ENCODE results near the gene INTS4. TPM values are rescaled to one million over a fixed set of nuclear protein-coding genes. Genes with fewer than 3 reads are reported as not detected.
"Not testable (repeated sequence)": the region's sequence is repeated elsewhere in the genome, so short reads cannot be mapped to it uniquely, and the experiment has no call there.

The INTS4 gene, protein sequence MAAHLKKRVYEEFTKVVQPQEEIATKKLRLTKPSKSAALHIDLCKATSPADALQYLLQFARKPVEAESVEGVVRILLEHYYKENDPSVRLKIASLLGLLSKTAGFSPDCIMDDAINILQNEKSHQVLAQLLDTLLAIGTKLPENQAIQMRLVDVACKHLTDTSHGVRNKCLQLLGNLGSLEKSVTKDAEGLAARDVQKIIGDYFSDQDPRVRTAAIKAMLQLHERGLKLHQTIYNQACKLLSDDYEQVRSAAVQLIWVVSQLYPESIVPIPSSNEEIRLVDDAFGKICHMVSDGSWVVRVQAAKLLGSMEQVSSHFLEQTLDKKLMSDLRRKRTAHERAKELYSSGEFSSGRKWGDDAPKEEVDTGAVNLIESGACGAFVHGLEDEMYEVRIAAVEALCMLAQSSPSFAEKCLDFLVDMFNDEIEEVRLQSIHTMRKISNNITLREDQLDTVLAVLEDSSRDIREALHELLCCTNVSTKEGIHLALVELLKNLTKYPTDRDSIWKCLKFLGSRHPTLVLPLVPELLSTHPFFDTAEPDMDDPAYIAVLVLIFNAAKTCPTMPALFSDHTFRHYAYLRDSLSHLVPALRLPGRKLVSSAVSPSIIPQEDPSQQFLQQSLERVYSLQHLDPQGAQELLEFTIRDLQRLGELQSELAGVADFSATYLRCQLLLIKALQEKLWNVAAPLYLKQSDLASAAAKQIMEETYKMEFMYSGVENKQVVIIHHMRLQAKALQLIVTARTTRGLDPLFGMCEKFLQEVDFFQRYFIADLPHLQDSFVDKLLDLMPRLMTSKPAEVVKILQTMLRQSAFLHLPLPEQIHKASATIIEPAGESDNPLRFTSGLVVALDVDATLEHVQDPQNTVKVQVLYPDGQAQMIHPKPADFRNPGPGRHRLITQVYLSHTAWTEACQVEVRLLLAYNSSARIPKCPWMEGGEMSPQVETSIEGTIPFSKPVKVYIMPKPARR
- 10 to 100 TPM; 67.2 to 85.1 TPM for total RNA-seq

DNA sequence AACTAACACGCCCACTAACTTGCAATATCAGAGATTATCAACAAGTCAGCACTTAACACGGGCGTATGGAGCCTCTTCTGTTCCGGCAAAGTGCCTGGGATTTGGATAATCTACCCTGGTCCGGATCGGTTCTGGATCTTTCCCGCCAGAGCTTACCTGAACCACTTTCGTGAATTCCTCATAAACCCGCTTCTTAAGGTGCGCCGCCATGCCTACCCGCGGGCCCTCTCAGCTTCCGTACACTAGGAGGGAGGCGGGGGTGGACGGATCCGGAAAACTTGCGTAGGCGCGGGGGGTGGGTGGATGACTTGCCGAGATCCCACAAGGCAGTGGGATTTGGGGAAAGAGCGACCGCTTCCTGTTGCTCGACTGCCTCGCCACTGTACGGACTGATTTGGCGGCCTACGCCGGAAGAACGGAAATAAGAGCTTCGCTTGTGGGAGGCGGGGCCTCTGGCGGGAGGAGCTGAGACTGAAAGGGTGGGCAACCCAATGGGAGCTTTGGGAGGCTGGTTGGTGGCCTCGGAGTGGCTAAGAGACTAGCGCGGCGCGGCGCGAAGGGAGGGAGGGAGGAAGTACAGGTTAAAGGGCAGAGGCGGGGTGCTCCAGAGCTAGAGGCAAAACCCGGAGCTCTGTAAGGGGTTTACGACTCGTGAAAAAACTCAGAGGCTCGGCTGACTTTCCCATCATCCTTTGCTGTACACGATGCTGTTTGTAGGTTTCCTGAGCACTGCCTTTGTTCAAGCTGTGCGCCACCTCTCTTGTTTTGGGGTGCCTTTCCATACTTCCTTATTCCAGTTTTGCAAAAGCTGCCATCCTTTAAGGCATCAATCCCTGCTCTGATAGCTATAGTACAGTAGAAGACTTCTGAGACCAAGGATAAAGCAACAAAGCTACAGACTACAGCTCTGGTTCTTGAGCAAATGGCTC is at the start of gene INTS4:
INTS4 (minus strand) TSS at position 235 of the 929 bp plus-strand sequence; CDS start at position 210, 25 bp downstream.
- DNase-seq (ENCODE audit: low spot score) (peak; percentile 99), ATAC-seq (peak; percentile 99 to 100)
- Mint-ChIP-seq H3K36me3 (peaks cover 5% of the 10 kb centered on the region), H3K27me3 (no peaks in the 10 kb centered on the region), H3K27ac (peak within 1 kb of the TSS; percentile 78 to 91), H3K9me3 (no peaks in the 10 kb centered on the region), H3K4me1 (ENCODE audit: low read depth in 2 of 2) (peaks cover 17 to 22% of the 10 kb centered on the region in 2 donors), H3K4me3 (peak within 1 kb of the TSS; percentile 80)

DNA sequence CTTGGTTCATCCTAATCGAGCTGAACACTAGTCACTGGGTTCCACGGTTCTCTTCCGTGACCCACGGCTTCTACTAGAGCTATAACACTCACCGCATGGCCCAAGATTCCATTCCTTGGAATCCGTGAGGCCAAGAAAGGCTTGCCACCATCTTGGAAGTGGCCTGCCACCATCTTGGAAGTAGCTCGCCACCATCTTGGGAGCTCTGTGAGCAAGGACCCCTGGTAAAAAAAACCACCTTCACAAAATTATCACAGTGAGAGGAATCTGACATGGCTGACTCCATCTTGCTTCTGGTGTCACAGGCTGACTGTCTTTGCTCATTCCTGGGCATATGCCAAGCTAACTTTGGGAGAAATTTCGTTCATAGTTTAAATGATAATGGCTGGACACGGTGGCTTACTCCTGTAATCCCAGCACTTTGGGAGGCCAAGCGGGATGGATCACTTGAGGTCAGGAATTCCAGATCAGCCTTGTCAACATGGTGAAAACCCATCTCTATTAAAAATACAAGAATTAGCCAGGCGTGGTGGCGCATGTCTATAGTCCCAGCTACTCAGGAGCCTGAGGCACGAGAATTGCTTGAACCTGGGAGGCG is 47.5 kb upstream of the INTS4 start:
- ATAC-seq = no peak
- peak overlapping the region in 1 of 2 donors; percentile 54 for H3K27ac Mint-ChIP-seq

DNA sequence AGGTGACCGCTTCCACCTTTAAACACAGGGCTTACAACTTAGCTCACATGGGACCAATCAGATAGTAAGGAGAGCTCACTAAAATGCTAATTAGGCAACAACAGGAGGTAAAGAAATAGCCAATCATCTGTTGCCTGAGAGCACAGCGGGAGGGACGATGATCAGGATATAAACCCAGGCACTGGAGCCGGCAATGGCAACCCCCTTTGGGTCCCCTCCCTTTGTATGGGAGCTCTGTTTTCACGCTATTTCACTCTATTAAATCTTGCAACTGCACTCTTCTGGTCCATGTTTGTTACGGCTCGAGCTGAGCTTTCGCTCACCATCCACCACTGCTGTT is 46.9 kb upstream of the INTS4 start:
- peaks cover 19 to 20% of the 10 kb centered on the region in 2 donors for H3K4me1 Mint-ChIP-seq (ENCODE audit: low read depth in 2 of 2)
- peak overlapping the region; percentile 14 for H3K4me3 Mint-ChIP-seq
- ATAC-seq; H3K36me3 Mint-ChIP-seq; H3K9me3 Mint-ChIP-seq; H3K27me3 Mint-ChIP-seq; DNase-seq (ENCODE audit: low spot score): not testable (repeated sequence)
- peak overlapping the region in 1 of 2 donors; percentile 54 for H3K27ac Mint-ChIP-seq

More for the DNA sequence above, 47.5 kb upstream of the INTS4 start:
- DNase-seq (ENCODE audit: low spot score) = no peak
- H3K4me3 Mint-ChIP-seq = peak overlapping the region; percentile 14
- H3K9me3 Mint-ChIP-seq = no peaks in the 10 kb centered on the region
- H3K36me3 Mint-ChIP-seq = no peaks in the 10 kb centered on the region
- H3K4me1 Mint-ChIP-seq (ENCODE audit: low read depth in 2 of 2) = peaks cover 20 to 22% of the 10 kb centered on the region in 2 donors
- no peaks in the 10 kb centered on the region for H3K27me3 Mint-ChIP-seq

DNA sequence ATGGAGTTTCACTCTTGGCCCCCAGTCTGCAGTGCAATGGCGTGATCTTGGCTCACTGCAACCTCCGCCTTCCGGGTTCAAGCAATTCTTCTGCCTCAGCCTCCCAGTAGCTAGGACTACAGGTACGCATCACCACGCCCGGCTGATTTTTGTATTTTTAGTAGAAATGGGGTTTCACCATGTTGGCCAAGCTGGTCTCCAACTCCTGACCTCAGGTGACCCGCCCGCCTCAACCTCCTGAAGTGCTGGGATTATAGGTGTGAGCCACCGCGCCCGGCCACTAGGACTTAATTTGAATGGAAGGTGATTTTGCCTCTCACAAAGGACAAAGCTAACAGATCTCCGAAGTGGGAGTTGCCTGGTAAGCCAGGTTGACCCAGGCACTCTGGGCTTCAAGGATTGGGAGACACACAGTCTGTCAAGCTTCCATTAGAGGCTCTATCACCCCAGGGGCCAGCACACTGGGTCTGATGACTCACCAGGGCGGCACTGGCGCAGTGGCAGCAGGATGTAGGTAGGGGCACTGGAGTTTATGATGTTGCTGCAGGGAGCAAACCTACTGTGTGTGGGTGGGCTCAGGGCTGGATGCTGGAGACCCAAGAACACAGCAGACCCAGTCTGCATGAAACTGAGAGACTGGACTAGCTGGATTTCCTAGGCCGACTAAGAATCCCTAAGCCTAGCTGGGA is 46.4 kb upstream of the INTS4 start:
- peaks cover 14 to 19% of the 10 kb centered on the region in 2 donors for H3K4me1 Mint-ChIP-seq (ENCODE audit: low read depth in 2 of 2)
- H3K36me3 Mint-ChIP-seq = no peaks in the 10 kb centered on the region
- peak overlapping the region; percentile 88 to 94 for H3K27ac Mint-ChIP-seq
- no peaks in the 10 kb centered on the region for H3K27me3 Mint-ChIP-seq
- peak in 1 of 2 donors; percentile 25 for ATAC-seq
- no peaks in the 10 kb centered on the region for H3K9me3 Mint-ChIP-seq
- DNase-seq (ENCODE audit: low spot score) = no peak
- peak overlapping the region; percentile 76 for H3K4me3 Mint-ChIP-seq

DNA sequence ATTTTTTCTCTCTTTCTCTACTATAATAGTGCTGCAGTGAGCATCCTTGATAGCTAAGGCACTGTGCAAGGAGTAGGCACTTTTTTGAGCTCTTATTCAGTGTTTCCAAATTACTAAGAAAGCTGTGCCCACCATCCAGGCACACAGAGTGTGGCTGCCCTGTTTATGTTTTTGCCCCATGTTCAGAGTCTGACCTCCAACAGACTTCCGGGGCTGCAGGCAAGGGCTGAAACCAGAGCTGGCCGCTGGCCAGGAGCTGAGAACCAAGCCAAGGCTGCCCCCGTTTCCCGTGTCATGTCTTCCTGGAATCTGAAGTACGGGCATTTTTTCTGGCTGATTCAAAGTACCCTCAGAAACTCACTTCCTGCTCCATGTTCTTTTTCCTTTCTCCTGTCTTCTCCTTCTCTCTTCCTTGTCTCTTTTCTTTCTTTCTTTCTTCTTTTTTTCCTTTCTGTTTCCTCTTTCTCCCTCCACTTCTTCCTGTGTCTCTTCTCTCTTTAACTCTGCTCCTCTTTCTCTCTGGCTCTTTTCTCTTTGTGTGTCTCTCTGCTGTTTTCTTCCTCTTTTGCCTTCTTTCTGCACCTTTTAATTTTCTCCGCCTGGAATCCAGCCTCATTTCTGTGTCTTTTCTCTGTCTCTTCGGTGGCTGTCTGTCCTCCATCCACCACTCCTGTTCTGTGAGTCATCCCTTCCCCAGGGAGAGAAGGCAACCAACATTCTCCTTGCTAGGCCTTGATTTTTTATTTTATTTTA is 45.6 kb upstream of the INTS4 start:
- peak overlapping the region; percentile 76 for H3K4me3 Mint-ChIP-seq
- no peaks in the 10 kb centered on the region for H3K27me3 Mint-ChIP-seq
- peak; percentile 77 to 78 for ATAC-seq
- H3K36me3 Mint-ChIP-seq = no peaks in the 10 kb centered on the region
- H3K9me3 Mint-ChIP-seq = no peaks in the 10 kb centered on the region
- peaks cover 11 to 19% of the 10 kb centered on the region in 2 donors for H3K4me1 Mint-ChIP-seq (ENCODE audit: low read depth in 2 of 2)
- peak; percentile 71 for DNase-seq (ENCODE audit: low spot score)
- H3K27ac Mint-ChIP-seq = peak overlapping the region; percentile 88 to 94

DNA sequence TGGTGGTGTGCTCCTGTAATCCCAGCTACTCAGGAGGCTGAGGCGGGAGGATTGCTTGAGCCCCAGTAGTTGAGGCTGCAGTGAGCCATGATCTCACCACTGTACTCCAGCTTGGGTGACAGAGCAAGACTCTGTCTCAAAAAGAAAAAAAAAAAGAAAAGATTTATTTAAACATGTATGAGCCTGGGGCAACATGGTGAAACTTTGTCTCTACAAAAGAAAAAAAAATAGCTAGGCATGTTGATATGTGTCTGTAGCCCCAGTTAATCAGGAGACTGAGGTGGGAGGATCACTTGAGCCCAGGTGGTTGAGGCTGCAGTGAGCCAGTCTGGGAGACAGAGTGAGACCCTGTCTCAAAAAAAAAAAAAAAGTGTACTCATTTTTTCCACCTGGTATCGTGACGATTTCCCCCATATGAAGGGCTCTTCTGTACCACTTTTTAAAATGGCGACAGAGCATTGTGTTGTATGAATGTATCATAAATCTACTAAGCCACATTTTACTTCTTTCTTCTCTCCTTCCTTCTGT is 45.0 kb upstream of the INTS4 start:
- H3K9me3 Mint-ChIP-seq = no peaks in the 10 kb centered on the region
- no peaks in the 10 kb centered on the region for H3K36me3 Mint-ChIP-seq
- no peak for ATAC-seq
- H3K27me3 Mint-ChIP-seq = no peaks in the 10 kb centered on the region
- peaks cover 11 to 19% of the 10 kb centered on the region in 2 donors for H3K4me1 Mint-ChIP-seq (ENCODE audit: low read depth in 2 of 2)
- peak overlapping the region; percentile 76 for H3K4me3 Mint-ChIP-seq
- DNase-seq (ENCODE audit: low spot score) = no peak
- H3K27ac Mint-ChIP-seq = peak overlapping the region; percentile 88 to 94

DNA sequence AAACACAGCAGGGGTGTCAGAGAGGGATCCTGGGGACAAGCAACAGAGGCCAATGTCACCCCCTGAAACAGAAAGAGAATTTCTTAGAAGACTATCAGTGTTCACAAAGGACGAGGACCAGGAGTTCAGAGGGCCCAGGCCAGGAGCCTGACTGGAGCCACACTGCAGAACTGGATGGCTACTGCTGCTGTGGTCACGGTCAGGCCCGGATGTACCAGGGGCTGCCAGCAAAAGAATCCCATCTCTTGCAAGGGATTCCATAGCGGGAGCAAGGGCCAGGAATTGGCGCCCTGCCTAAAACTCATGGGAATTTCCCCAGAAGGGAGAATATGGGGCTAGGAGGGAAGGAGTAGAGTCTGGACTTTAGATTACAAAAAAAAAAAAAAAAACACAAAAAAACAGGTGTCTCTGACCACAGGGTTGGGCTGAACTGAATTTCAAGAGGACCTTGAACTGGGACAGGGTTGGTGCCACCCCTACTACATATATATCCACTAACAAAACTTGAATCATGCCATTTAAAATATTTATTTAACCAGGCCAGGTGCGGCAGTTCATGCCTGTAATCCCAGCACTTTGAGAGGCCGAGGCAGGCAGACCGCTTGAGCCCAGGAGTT is 44.3 kb upstream of the INTS4 start:
- peak overlapping the region in 1 of 2 donors; percentile 94 for H3K27ac Mint-ChIP-seq
- ATAC-seq (no peak), DNase-seq (ENCODE audit: low spot score) (no peak)
- H3K9me3 Mint-ChIP-seq = no peaks in the 10 kb centered on the region
- no peaks in the 10 kb centered on the region for H3K36me3 Mint-ChIP-seq
- H3K27me3 Mint-ChIP-seq = no peaks in the 10 kb centered on the region
- H3K4me3 Mint-ChIP-seq = peak overlapping the region; percentile 41
- H3K4me1 Mint-ChIP-seq (ENCODE audit: low read depth in 2 of 2) = peaks cover 11 to 19% of the 10 kb centered on the region in 2 donors

DNA sequence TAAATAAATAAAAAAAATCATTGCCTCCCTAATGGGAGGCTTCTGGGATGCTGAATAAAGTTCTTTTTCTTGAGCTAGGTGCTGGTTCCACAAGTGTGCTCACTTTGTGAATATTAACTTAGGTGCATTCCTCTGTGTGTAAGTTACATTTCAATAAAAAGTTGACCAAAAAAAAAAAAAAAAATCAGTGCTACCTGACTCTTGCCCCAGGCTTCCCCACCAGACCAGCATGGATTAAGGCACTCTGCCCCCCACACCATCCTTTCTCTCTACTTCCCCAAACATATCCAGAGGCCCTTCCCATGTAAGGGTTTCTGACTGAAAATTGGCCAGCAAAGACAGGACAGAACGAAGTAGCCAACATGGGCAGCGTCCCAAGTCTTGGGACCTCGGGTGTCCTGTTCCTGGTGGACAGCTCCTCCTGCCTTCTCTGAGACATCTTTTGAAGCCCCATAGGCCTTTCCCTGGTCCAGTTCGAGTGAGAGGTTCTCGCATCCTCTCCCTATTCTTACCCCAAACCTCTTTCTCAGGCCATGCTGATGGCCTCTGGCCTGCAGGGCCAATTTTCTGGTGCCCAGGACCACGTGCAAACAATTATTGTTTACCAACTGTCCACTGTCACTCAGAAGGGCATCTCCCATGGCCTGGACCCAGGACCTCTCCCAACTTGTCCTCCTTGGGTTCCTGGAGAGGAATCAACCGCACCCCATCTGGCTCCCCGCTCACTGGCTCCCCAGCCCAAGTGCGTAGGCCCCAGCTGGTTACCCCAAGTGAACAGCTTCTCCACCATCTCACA is 43.6 kb upstream of the INTS4 start:
- DNase-seq (ENCODE audit: low spot score) (no peak), ATAC-seq (no peak)
- peaks cover 11 to 15% of the 10 kb centered on the region in 2 donors for H3K4me1 Mint-ChIP-seq (ENCODE audit: low read depth in 2 of 2)
- H3K36me3 Mint-ChIP-seq = no peaks in the 10 kb centered on the region
- no peaks in the 10 kb centered on the region for H3K27me3 Mint-ChIP-seq
- H3K4me3 Mint-ChIP-seq = peak overlapping the region; percentile 41
- H3K27ac Mint-ChIP-seq = peak overlapping the region in 1 of 2 donors; percentile 71
- H3K9me3 Mint-ChIP-seq = no peaks in the 10 kb centered on the region

DNA sequence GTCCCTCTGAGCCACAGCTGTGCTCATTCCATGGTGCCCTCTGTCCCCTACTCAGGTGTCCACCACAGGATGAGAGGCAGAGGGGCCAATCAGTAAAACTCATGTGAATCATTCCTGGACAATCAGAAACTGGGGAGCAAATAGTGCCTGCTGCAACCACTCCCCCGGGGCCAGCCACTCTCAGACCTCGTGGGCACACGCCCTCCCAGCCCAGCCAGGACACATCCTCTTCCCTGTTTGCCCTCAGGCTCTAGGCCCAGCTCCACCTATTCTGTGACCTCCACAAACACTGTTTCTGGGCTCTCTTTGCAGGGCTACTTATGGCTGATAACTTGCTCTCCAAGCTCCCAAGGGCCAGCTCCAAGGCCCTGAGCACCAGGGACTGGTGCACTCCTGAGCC is 42.6 kb upstream of the INTS4 start:
- DNase-seq (ENCODE audit: low spot score) = no peak
- no peaks in the 10 kb centered on the region for H3K36me3 Mint-ChIP-seq
- H3K27me3 Mint-ChIP-seq = no peaks in the 10 kb centered on the region
- H3K4me3 Mint-ChIP-seq = no peak overlapping the region
- no peak for ATAC-seq
- peaks cover 11 to 15% of the 10 kb centered on the region in 2 donors for H3K4me1 Mint-ChIP-seq (ENCODE audit: low read depth in 2 of 2)
- H3K27ac Mint-ChIP-seq = no peak overlapping the region
- no peaks in the 10 kb centered on the region for H3K9me3 Mint-ChIP-seq

DNA sequence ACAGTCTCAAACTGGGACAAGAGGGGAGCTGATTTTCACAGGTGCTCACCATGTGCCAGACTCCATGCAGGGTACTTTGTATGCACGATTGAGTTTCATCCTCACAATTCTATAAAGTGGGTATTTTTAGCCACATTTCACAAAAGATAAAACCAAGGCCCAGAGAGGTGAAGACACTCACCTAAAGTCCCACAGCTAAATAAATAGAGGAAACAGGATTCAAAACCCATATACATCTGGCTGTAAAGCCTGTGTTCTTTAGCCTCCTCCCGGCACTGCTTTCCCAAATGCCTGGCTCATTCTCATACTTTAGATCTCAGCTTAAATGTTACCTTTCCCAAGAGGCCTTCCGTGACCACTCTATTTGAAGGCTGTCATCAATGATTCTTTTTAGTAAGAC is 41.8 kb upstream of the INTS4 start:
- Mint-ChIP-seq H3K9me3 (no peaks in the 10 kb centered on the region), H3K27me3 (no peaks in the 10 kb centered on the region), H3K27ac (no peak overlapping the region), H3K4me3 (no peak overlapping the region), H3K4me1 (ENCODE audit: low read depth in 2 of 2) (peaks cover 11 to 12% of the 10 kb centered on the region in 2 donors), H3K36me3 (no peaks in the 10 kb centered on the region)
- ATAC-seq (no peak), DNase-seq (ENCODE audit: low spot score) (no peak)

DNA sequence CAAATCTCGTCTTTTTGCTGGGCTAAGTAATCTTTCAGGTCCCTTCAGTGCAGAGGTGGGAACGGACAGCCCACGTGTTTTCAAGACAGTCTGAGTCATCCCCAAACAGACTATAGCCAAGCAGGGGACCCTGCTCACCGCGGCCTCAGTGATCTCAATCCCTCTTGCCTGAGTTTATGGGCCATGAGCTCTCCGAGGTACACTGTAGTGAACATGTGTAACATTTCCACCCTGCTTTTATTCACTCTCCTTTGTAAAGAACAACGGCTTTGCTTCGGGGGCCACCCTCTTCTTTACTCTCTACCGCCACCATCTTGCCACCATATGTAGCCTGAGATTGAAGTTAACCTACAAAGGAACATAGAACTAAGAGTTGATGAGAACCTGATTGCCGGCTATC is 40.2 kb upstream of the INTS4 start:
- H3K4me3 Mint-ChIP-seq = no peak overlapping the region
- peaks cover 2 to 4% of the 10 kb centered on the region in 2 donors for H3K4me1 Mint-ChIP-seq (ENCODE audit: low read depth in 2 of 2)
- no peaks in the 10 kb centered on the region for H3K27me3 Mint-ChIP-seq
- ATAC-seq (no peak), DNase-seq (ENCODE audit: low spot score) (no peak)
- no peaks in the 10 kb centered on the region for H3K9me3 Mint-ChIP-seq
- no peaks in the 10 kb centered on the region for H3K36me3 Mint-ChIP-seq
- H3K27ac Mint-ChIP-seq = no peak overlapping the region

Measured in natural killer cell treated with Interleukin-12 subunit alpha and Interleukin-12 subunit beta and Interleukin-15 and Interleukin-18, amount 100 ng/mL, for 72 hours (primary cell).